ENCODE results near the gene LAMC3. TPM values are rescaled to one million over a fixed set of nuclear protein-coding genes. Genes with fewer than 3 reads are reported as not detected.
A peak's percentile ranks its signal among the peaks of the same experiment; 100 is the strongest.
"Not testable (repeated sequence)": the region's sequence is repeated elsewhere in the genome, so short reads cannot be mapped to it uniquely, and the experiment has no call there.

The LAMC3 gene
- total and polyA plus RNA-seq, 5 donors, result 0.51 to 2.6 (median 1.4) TPM

- Histone ChIP-seq H3K27me3 (ENCODE audit: control insufficient read depth, insufficient read depth) (no peaks in the 10 kb centered on the region), H3K9me3 (ENCODE audit: control insufficient read depth, low read length) (no peaks in the 10 kb centered on the region), H3K4me1 (ENCODE audit: control insufficient read depth, insufficient read depth, low read length) (peaks cover 2% of the 10 kb centered on the region), H3K4me3 (ENCODE audit: low read length) (no peak overlapping the region), H3K27ac (ENCODE audit: low read length) (no peak overlapping the region)
- intact Hi-C loops (cut with DNase I), result no loop called here
- 69% methylated on average over 8 of the region's 8 CpGs for WGBS
- peak in 1 of 2 donors; percentile 25 for ATAC-seq
- peak; percentile 61 to 90 (median 77) for DNase-seq
These were observed 88.9 kb downstream of the LAMC3 start for GRCh38 chr9:131097948-131098278.

DNA sequence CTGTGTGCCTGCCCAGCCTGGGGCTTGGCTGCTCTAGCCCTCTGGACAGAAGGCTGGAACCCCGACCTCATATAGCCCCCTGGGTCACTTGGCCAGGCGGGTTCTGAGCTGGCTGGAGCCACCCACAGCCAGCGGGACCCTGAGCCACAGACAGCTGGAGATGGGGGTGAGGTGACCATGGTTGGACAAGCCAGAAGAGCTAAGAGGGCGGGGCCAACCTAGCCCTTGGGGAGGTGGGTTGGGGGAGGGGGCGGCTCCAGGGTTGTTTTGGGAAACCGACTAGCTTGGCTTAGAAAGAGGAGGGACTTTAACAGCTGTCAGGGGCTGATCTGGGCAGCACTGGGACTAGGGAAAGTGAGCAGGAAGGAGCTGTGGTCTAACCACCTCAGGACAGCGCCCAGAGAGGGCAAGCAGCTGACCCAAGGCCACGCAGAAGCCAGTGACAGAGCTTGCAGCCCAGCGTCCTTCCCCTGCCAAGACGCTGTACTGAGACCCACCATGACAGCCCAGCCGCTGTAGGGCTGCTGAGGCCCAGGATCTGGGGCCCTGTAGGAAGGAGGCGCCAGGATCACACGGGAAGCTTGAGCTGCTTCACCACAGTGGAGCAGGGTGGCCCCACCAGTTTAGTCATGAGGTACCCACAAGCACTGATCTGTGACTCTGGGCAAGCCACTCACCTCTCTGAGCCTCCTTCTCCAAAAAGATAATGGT is 89.6 kb downstream of the LAMC3 start:
- Histone ChIP-seq H3K4me1 (ENCODE audit: control insufficient read depth, insufficient read depth, low read length) (peaks cover 4% of the 10 kb centered on the region), H3K27me3 (ENCODE audit: control insufficient read depth, insufficient read depth) (no peaks in the 10 kb centered on the region), H3K4me3 (ENCODE audit: low read length) (no peak overlapping the region), H3K27ac (ENCODE audit: low read length) (peak overlapping the region; percentile 39), H3K9me3 (ENCODE audit: control insufficient read depth, low read length) (no peaks in the 10 kb centered on the region)
- peak in 1 of 3 donors; percentile 81 for DNase-seq
- WGBS, result 72% methylated on average over 13 of the region's 13 CpGs
- ATAC-seq, result no peak
- intact Hi-C loops (cut with DNase I), result no loop called here

GRCh38 chr9:131099102-131099606 is 90.2 kb downstream of the LAMC3 start:
- intact Hi-C loops (cut with DNase I), result no loop called here
- Histone ChIP-seq H3K27me3 (ENCODE audit: control insufficient read depth, insufficient read depth) (no peaks in the 10 kb centered on the region), H3K27ac (ENCODE audit: low read length) (no peak overlapping the region), H3K4me1 (ENCODE audit: control insufficient read depth, insufficient read depth, low read length) (peaks cover 4% of the 10 kb centered on the region), H3K4me3 (ENCODE audit: low read length) (no peak overlapping the region), H3K9me3 (ENCODE audit: control insufficient read depth, low read length) (no peaks in the 10 kb centered on the region)
- DNase-seq (peak in 1 of 3 donors; percentile 33), ATAC-seq (no peak)
- 74% methylated on average over 8 of the region's 8 CpGs for WGBS

DNA sequence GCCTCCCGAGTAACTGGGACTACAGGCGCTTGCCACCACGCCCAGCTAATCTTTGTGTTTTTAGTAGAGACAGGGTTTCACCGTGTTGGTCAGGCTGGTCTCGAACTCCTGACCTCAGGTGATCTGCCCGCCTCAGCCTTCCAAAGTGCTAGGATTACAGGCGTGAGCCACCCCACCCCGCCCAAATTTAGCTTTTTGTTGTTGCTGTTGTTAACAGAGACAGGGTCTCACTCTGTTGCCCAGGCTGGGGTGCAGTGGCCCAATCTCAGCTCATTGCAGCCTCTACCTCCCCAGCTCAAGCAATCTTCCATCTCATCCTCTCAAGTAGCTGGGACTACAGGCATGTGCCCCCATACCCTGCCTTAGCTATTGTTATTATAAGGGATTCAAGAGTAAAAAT is 90.9 kb downstream of the LAMC3 start:
- 92% methylated on average over 8 of the region's 8 CpGs for WGBS
- H3K4me3 ChIP-seq (ENCODE audit: low read length); ATAC-seq; H3K27me3 ChIP-seq (ENCODE audit: control insufficient read depth, insufficient read depth); H3K4me1 ChIP-seq (ENCODE audit: control insufficient read depth, insufficient read depth, low read length); intact Hi-C loops (cut with DNase I); H3K27ac ChIP-seq (ENCODE audit: low read length); H3K9me3 ChIP-seq (ENCODE audit: control insufficient read depth, low read length): not testable (repeated sequence)
- peak in 1 of 3 donors; percentile 31 for DNase-seq

DNA sequence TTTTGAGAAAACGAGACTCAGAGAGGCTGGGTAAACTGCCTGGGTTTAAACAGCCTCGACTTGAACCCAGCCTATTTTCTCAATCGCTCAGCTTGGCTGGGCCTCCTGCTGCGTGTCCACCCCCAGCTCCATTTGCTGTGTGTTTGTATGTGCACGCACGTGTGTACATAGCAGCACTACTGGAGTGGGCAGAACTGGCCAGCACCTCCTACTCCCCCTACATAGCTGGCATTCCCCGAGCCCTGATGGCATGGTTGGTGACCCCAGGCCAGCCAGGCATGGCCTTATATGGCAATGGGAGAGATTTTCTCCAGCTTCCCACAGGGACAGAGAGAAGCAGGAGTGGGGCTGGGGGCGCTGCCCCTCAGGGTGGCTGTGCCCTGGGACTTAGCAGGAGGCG is 91.5 kb downstream of the LAMC3 start:
- H3K9me3 ChIP-seq (ENCODE audit: control insufficient read depth, low read length), result no peaks in the 10 kb centered on the region
- peaks cover 4% of the 10 kb centered on the region for H3K4me1 ChIP-seq (ENCODE audit: control insufficient read depth, insufficient read depth, low read length)
- no peak for DNase-seq
- H3K27ac ChIP-seq (ENCODE audit: low read length), result no peak overlapping the region
- H3K27me3 ChIP-seq (ENCODE audit: control insufficient read depth, insufficient read depth), result no peaks in the 10 kb centered on the region
- no peak overlapping the region for H3K4me3 ChIP-seq (ENCODE audit: low read length)
- 69% methylated on average over 9 of the region's 9 CpGs for WGBS
- ATAC-seq, result no peak
- intact Hi-C loops (cut with DNase I), result no loop called here

GRCh38 chr9:131101207-131101964 is 92.4 kb downstream of the LAMC3 start:
- WGBS, result 88% methylated on average over 11 of the region's 11 CpGs
- H3K9me3 ChIP-seq (ENCODE audit: control insufficient read depth, low read length), result no peaks in the 10 kb centered on the region
- H3K27ac ChIP-seq (ENCODE audit: low read length), result no peak overlapping the region
- DNase-seq (no peak), ATAC-seq (no peak)
- no peak overlapping the region for H3K4me3 ChIP-seq (ENCODE audit: low read length)
- no peaks in the 10 kb centered on the region for H3K27me3 ChIP-seq (ENCODE audit: control insufficient read depth, insufficient read depth)
- intact Hi-C loops (cut with DNase I), result no loop called here
- peaks cover 4% of the 10 kb centered on the region for H3K4me1 ChIP-seq (ENCODE audit: control insufficient read depth, insufficient read depth, low read length)

DNA sequence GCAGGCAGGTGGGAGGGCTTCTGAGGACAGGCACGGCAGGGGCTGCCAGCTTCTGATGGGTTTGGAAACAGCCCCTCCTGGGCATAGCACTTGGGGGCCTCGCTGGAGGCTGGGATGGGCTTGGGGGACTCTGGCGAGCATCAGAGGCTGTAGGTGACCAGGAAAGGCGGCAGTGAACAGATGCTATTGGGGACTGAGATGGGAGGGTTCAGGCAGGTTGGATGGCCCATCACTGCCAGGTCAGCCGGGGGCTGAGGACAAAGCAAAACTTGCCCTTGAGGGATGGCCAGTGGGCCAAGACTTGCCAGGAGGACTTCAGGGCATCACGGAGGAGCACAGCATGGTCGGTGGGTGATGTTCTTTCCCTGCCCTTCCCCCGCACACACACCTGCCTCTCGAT is 94.0 kb downstream of the LAMC3 start:
- intact Hi-C loops (cut with DNase I), result no loop called here
- 81% methylated on average over 9 of the region's 9 CpGs for WGBS
- ATAC-seq, result no peak
- Histone ChIP-seq H3K27ac (ENCODE audit: low read length) (peak overlapping the region; percentile 49), H3K4me3 (ENCODE audit: low read length) (no peak overlapping the region), H3K4me1 (ENCODE audit: control insufficient read depth, insufficient read depth, low read length) (peaks cover 7% of the 10 kb centered on the region), H3K9me3 (ENCODE audit: control insufficient read depth, low read length) (no peaks in the 10 kb centered on the region), H3K27me3 (ENCODE audit: control insufficient read depth, insufficient read depth) (no peaks in the 10 kb centered on the region)
- no peak for DNase-seq

DNA sequence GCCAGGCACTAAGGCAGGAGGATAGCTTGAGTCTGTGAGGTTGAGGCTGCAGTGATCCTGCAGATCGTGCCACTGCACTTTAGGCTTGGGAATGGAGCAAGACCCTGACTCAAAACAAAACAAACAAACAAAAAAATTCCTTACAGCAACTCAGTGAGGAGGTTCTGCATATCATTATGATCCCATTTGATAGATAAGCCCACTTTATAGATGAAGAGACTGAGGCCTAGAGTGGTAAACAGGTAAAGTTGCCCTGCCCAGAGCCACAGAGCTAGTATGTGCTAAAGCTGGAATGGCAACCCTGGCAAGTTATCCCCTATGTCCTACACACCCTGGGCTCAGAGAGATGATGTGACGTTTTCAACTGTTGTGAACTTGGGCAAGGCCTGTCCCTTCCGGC is 94.6 kb downstream of the LAMC3 start:
- Histone ChIP-seq H3K27me3 (ENCODE audit: control insufficient read depth, insufficient read depth) (no peaks in the 10 kb centered on the region), H3K9me3 (ENCODE audit: control insufficient read depth, low read length) (no peaks in the 10 kb centered on the region), H3K4me1 (ENCODE audit: control insufficient read depth, insufficient read depth, low read length) (peaks cover 7% of the 10 kb centered on the region), H3K4me3 (ENCODE audit: low read length) (no peak overlapping the region), H3K27ac (ENCODE audit: low read length) (no peak overlapping the region)
- intact Hi-C loops (cut with DNase I), result no loop called here
- 91% methylated on average over 3 of the region's 3 CpGs for WGBS
- no peak for ATAC-seq
- no peak for DNase-seq

DNA sequence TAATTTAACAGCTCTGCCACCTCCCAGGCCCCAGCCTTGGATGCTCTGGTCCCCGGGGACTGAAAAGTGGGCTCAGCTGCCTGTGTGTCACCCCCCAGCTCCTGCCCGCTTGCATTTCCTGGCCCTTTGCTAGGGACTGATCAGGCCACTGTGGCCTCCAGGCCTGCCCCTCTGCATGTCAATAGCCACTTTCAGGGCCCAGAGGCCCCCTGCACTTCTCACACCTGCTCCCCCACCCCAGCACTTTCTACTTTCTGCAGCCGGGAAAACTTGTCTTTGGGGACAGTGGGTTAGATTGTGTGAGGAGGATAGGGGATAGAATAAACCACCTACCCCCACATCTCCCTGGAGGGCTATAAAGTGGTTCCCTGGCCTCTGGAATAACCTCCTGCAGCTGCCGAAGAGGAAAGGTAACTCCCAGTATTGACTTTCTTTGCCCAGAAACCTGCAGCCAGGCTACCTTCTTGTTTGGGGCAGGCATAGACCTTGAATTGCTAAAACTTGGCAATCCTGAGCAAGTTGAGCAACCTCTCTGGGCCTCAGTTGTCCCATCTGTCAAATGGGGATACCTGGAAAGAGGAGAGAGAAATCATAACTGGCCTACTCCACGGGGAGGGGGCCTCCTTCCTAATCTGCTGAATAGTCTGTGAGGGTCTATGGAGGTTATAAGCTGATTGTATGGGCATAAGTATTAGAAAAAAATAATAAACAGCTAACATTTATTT is 95.2 kb downstream of the LAMC3 start:
- intact Hi-C loops (cut with DNase I), result no loop called here
- H3K4me1 ChIP-seq (ENCODE audit: control insufficient read depth, insufficient read depth, low read length), result peaks cover 4% of the 10 kb centered on the region
- H3K27ac ChIP-seq (ENCODE audit: low read length), result no peak overlapping the region
- WGBS, result 86% methylated on average over 5 of the region's 5 CpGs
- H3K9me3 ChIP-seq (ENCODE audit: control insufficient read depth, low read length), result no peaks in the 10 kb centered on the region
- no peak for ATAC-seq
- H3K4me3 ChIP-seq (ENCODE audit: low read length), result no peak overlapping the region
- H3K27me3 ChIP-seq (ENCODE audit: control insufficient read depth, insufficient read depth), result no peaks in the 10 kb centered on the region
- no peak for DNase-seq

DNA sequence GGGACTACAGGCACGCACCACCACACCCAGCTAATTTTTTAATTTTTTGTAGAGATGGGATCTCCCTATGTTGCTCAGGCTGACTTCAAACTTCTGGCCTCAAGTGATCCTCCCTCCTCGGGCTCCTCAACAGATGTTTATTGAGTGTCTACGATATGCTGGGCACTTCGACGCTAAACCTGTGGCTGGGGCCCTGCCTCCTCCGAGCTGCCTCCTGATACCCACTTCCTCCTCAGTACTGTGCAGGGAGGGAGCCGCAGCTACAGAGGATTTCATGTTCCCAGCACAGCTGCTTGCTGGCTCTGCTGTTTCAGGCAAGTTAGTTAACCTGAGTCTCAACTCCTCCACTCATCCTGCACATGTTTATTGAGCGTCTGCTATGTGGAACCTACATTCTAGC is 97.0 kb downstream of the LAMC3 start:
- WGBS, result 93% methylated on average over 8 of the region's 8 CpGs
- no peaks in the 10 kb centered on the region for H3K27me3 ChIP-seq (ENCODE audit: control insufficient read depth, insufficient read depth)
- H3K4me1 ChIP-seq (ENCODE audit: control insufficient read depth, insufficient read depth, low read length), result peaks cover 4% of the 10 kb centered on the region
- no peak for ATAC-seq
- no peak overlapping the region for H3K27ac ChIP-seq (ENCODE audit: low read length)
- no peak for DNase-seq
- intact Hi-C loops (cut with DNase I), result no loop called here
- no peak overlapping the region for H3K4me3 ChIP-seq (ENCODE audit: low read length)
- H3K9me3 ChIP-seq (ENCODE audit: control insufficient read depth, low read length), result no peaks in the 10 kb centered on the region

- intact Hi-C loops (cut with DNase I), result no loop called here
- 46% methylated on average over 8 of the region's 8 CpGs for WGBS
- no peaks in the 10 kb centered on the region for H3K9me3 ChIP-seq (ENCODE audit: control insufficient read depth, low read length)
- H3K4me3 ChIP-seq (ENCODE audit: low read length), result no peak overlapping the region
- peak overlapping the region; percentile 59 for H3K27ac ChIP-seq (ENCODE audit: low read length)
- H3K4me1 ChIP-seq (ENCODE audit: control insufficient read depth, insufficient read depth, low read length), result peaks cover 4% of the 10 kb centered on the region
- DNase-seq, result peak in 2 of 3 donors; percentile 65 to 81
- peak; percentile 78 to 86 for ATAC-seq
- H3K27me3 ChIP-seq (ENCODE audit: control insufficient read depth, insufficient read depth), result no peaks in the 10 kb centered on the region
These were observed 98.8 kb downstream of the LAMC3 start for GRCh38 chr9:131107760-131108159.

Data from right cardiac atrium (tissue), 5 donors.